Measurements from ENCODE around the gene TXNRD1.

- TF ChIP-seq CTCF (IDR thresholded peaks at IDR 0.05 in 2 of 3, conservative IDR thresholded peaks at IDR 0.05 in 1 of 3; ENCODE audit: borderline replicate concordance in 1 of 3, insufficient read depth in 1 of 3, low read depth in 2 of 3, low read length in 2 of 3) (no peak), ZFX (IDR thresholded peaks at IDR 0.05) (no peak), POLR2AphosphoS5 (IDR thresholded peaks at IDR 0.05; ENCODE audit: low read depth, low read length) (no peak), SIN3A (IDR thresholded peaks at IDR 0.05; ENCODE audit: low read depth) (no peak), SP1 (IDR thresholded peaks at IDR 0.05; ENCODE audit: low read depth) (no peak), POLR2A (IDR thresholded peaks at IDR 0.05; ENCODE audit: borderline replicate concordance, extremely low read depth, insufficient read depth, insufficient read length) (no peak)
Observed at GRCh38 chr12:104243971-104244370, 28.4 kb downstream of the TXNRD1 start.
